K562 (cell line): ENCODE data around the gene PHTF1. TPM values are rescaled to one million over a fixed set of nuclear protein-coding genes. Genes with fewer than 3 reads are reported as not detected.

ENCODE experiments used
- ADNP ChIP-seq: fragments of 200-800 bp; sonication (Bioruptor generic); IDR thresholded peaks from 2 replicates; pipeline ENCODE4 v1.6.1; 2016; ENCODE audit warnings: missing genetic modification characterization, missing compliant biosample characterization
- ARID1B ChIP-seq: fragments of 450-650 bp; IDR thresholded peaks from 2 replicates; pipeline ENCODE4 v1.6.1; 2016; ENCODE audit warnings: antibody characterized with exemption, mild to moderate bottlenecking, inconsistent platforms
- BMI1 ChIP-seq: fragments of 150-350 bp; IDR thresholded peaks from 2 replicates; pipeline ENCODE4 v1.6.1; 2014; ENCODE audit warnings: low read length
- C11orf30 ChIP-seq: fragments of 450-650 bp; IDR thresholded peaks from 2 replicates; pipeline ENCODE4 v1.6.1; 2016; ENCODE audit warnings: low read depth, mild to moderate bottlenecking
- DACH1 ChIP-seq: fragments of 450-650 bp; IDR thresholded peaks from 2 replicates; pipeline ENCODE4 v1.6.1; 2018; ENCODE audit not compliant: partially characterized antibody
- FOXA3 ChIP-seq, 2 experiments: fragments of 450-650 bp in 1 of 2; sonication (generic) in 1 of 2; formaldehyde crosslinking; IDR thresholded peaks in 1 of 2; conservative IDR thresholded peaks in 1 of 2; 2 replicates each; pipeline versions ENCODE4 v1.4.0 to v1.8.0; 2020 to 2022; ENCODE audit warnings: mild to moderate bottlenecking in 2 of 2, missing genetic modification reagents in 1 of 2
- HDAC1 ChIP-seq, 2 experiments: fragments of 450-650 bp; IDR thresholded peaks; 2 replicates each; pipeline ENCODE4 v1.6.1; 2016 to 2017; ENCODE audit warnings: inconsistent platforms in 1 of 2, mild to moderate bottlenecking in 1 of 2, moderate library complexity in 1 of 2
- MCM5 ChIP-seq: fragments of 450-650 bp; IDR thresholded peaks from 2 replicates; pipeline ENCODE4 v1.6.1; 2016; ENCODE audit warnings: low read depth
- MEIS2 ChIP-seq: fragments of 450-650 bp; IDR thresholded peaks from 2 replicates; pipeline ENCODE4 v1.6.1; 2014; ENCODE audit warnings: mild to moderate bottlenecking; ENCODE audit not compliant: partially characterized antibody
- NFE2 ChIP-seq: IDR thresholded peaks from 2 replicates; pipeline ENCODE4 v1.6.1; 2014; ENCODE audit warnings: antibody characterized with exemption, low read depth
- RBM34 ChIP-seq: fragments of 200-400 bp; formaldehyde crosslinking; IDR thresholded peaks from 2 replicates; pipeline ENCODE4 v1.6.1; 2018; ENCODE audit warnings: low read length, borderline replicate concordance; ENCODE audit not compliant: insufficient read depth
- RCOR1 ChIP-seq, 2 experiments: IDR thresholded peaks; 2 replicates each; pipeline ENCODE4 v1.6.1; 2012; ENCODE audit warnings: low read depth in 2 of 2, low read length in 2 of 2, borderline replicate concordance in 1 of 2, improper control_type of control experiment in 1 of 2
- RFX7 ChIP-seq: fragments of 250-450 bp; sonication (Bioruptor Pico); IDR thresholded peaks from 2 replicates; pipeline ENCODE4 v1.5.1; 2021; ENCODE audit warnings: mild to moderate bottlenecking
- SAFB ChIP-seq: fragments of 200-400 bp; formaldehyde crosslinking; IDR thresholded peaks from 2 replicates; pipeline ENCODE4 v1.6.1; 2017; ENCODE audit warnings: low read depth, low read length, borderline replicate concordance
- SMAD1 ChIP-seq: fragments of 150-350 bp; IDR thresholded peaks from 2 replicates; pipeline ENCODE4 v1.6.1; 2014; ENCODE audit warnings: low read length, low read depth; ENCODE audit not compliant: partially characterized antibody
- SUPT5H ChIP-seq: fragments of 450-650 bp; IDR thresholded peaks from 2 replicates; pipeline ENCODE4 v1.6.1; 2016
- YY1 ChIP-seq, 3 experiments: IDR thresholded peaks; 2 replicates each; pipeline ENCODE4 v1.6.1; 2011; ENCODE audit warnings: low read length in 2 of 3, mild to moderate bottlenecking in 2 of 3, moderate library complexity in 2 of 3, borderline replicate concordance in 1 of 3, control low read depth in 1 of 3, low read depth in 1 of 3; ENCODE audit not compliant: insufficient read depth in 3 of 3, insufficient replicate concordance in 2 of 3, control insufficient read depth in 1 of 3, insufficient read length in 1 of 3; ENCODE audit errors: extremely low read depth in 1 of 3
- polyA plus RNA-seq, 8 experiments: library from polyadenylated mRNA; depleted of rRNA in 4 of 8; stranded (reverse) in 5 of 8; unstranded in 3 of 8; fragments of >200 nt; fragmentation: Nextera tagmentation in 2 of 8; fragmentation: Illumina TruSeq in 1 of 8; extraction: Ambion mirVana in 2 of 8; extraction: Trizol in 1 of 8; gene quantifications; 2 replicates each; pipeline versions ENCODE4 v1.2.1 to v1.2.3, GENCODE V29; 2011 to 2014; ENCODE audit warnings: inconsistent platforms in 1 of 8, missing spikeins in 1 of 8
- total RNA-seq, 7 experiments: library from RNA; depleted of rRNA in 6 of 7; stranded (reverse); fragments of >200 nt in 6 of 7; fragmentation: Illumina TruSeq in 2 of 7; extraction: Trizol in 2 of 7; gene quantifications; 2 replicates each; pipeline versions ENCODE4 v1.2.1 to v1.2.3, GENCODE V29; 2011 to 2021; ENCODE audit warnings: low replicate concordance in 1 of 7
- TF ChIP-seq, protein P1 (sequence below): fragments of 250-450 bp; sonication (Bioruptor Pico); IDR thresholded peaks from 2 replicates; pipeline ENCODE4 v1.5.0; 2021
- TF ChIP-seq, protein P2 (sequence below): fragments of 250-450 bp; sonication (Bioruptor Pico); IDR thresholded peaks from 2 replicates; pipeline ENCODE4 v1.8.0; 2021; ENCODE audit warnings: moderate library complexity, mild to moderate bottlenecking, inconsistent platforms
- TF ChIP-seq, protein P3 (sequence below): IDR thresholded peaks from 2 replicates; pipeline ENCODE4 v1.6.1; 2014; ENCODE audit warnings: antibody characterized with exemption

PHTF1 gene
- total and polyA plus RNA-seq, 9 of the 15 experiments (the other 6 are each of a cell fraction or from before 2014, with no cell fraction given) = 8.4 to 36.2 (median 23.0) TPM

GRCh38 chr1:113681596-113682337 is 77.5 kb downstream of the PHTF1 start (continued):
- peak; percentile 23 for TF ChIP-seq DACH1
- TF ChIP-seq ARID1B = peak; percentile 31; the same call in 1 of the 2 replicates
- TF ChIP-seq, protein P1, sequence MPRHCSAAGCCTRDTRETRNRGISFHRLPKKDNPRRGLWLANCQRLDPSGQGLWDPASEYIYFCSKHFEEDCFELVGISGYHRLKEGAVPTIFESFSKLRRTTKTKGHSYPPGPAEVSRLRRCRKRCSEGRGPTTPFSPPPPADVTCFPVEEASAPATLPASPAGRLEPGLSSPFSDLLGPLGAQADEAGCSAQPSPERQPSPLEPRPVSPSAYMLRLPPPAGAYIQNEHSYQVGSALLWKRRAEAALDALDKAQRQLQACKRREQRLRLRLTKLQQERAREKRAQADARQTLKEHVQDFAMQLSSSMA (CRISPR knock-in tag) = no peak
- no peak for TF ChIP-seq RBM34
- TF ChIP-seq RCOR1 (IDR thresholded peaks at IDR 0.05; ENCODE audit: borderline replicate concordance in 1 of 2, low read depth in 2 of 2, low read length in 2 of 2) = peak in 1 of 2 experiments; percentile 81; a peak in 2 of 4 replicates
- TF ChIP-seq, protein P2, sequence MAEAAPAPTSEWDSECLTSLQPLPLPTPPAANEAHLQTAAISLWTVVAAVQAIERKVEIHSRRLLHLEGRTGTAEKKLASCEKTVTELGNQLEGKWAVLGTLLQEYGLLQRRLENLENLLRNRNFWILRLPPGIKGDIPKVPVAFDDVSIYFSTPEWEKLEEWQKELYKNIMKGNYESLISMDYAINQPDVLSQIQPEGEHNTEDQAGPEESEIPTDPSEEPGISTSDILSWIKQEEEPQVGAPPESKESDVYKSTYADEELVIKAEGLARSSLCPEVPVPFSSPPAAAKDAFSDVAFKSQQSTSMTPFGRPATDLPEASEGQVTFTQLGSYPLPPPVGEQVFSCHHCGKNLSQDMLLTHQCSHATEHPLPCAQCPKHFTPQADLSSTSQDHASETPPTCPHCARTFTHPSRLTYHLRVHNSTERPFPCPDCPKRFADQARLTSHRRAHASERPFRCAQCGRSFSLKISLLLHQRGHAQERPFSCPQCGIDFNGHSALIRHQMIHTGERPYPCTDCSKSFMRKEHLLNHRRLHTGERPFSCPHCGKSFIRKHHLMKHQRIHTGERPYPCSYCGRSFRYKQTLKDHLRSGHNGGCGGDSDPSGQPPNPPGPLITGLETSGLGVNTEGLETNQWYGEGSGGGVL = no peak
- no peak for TF ChIP-seq BMI1
- no peak for TF ChIP-seq YY1 (IDR thresholded peaks at IDR 0.05; ENCODE audit: borderline replicate concordance in 1 of 3, control insufficient read depth in 1 of 3, extremely low read depth in 1 of 3, insufficient read depth in 3 of 3, insufficient read length in 1 of 3, insufficient replicate concordance in 2 of 3, low read depth in 1 of 3, low read length in 2 of 3)
- TF ChIP-seq FOXA3 (CRISPR knock-in tag; conservative IDR thresholded peaks at IDR 0.05 in 1 of 2, IDR thresholded peaks at IDR 0.05 in 1 of 2) = no peak
- no peak for TF ChIP-seq SUPT5H
- TF ChIP-seq HDAC1 (IDR thresholded peaks at IDR 0.05) = peak in 1 of 2 experiments; percentile 84; a peak in 2 of 4 replicates
- TF ChIP-seq MEIS2 = peak; percentile 90
- no peak for TF ChIP-seq MCM5
- TF ChIP-seq, protein P3, sequence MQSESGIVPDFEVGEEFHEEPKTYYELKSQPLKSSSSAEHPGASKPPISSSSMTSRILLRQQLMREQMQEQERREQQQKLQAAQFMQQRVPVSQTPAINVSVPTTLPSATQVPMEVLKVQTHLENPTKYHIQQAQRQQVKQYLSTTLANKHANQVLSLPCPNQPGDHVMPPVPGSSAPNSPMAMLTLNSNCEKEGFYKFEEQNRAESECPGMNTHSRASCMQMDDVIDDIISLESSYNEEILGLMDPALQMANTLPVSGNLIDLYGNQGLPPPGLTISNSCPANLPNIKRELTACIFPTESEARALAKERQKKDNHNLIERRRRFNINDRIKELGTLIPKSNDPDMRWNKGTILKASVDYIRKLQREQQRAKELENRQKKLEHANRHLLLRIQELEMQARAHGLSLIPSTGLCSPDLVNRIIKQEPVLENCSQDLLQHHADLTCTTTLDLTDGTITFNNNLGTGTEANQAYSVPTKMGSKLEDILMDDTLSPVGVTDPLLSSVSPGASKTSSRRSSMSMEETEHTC = no peak
- no peak for TF ChIP-seq ADNP
- peak; percentile 89 for TF ChIP-seq C11orf30
- no peak for TF ChIP-seq RFX7 (CRISPR knock-in tag)
- peak; percentile 68 for TF ChIP-seq NFE2
- no peak for TF ChIP-seq SMAD1
- TF ChIP-seq SAFB = no peak
